Spleen (tissue), 11 donors: ENCODE measurements around the gene AK8. TPM values are rescaled to one million over a fixed set of nuclear protein-coding genes. Genes with fewer than 3 reads are reported as not detected.

Source experiments
- DNase-seq: peaks from one replicate; pipeline ENCODE4 v3.0.0-alpha.2; 2020
- H3K27ac ChIP-seq, 8 donors: fragments of 200-600 bp; sonication (generic) in 7 of 8; 1 replicate in 4 of 8; 2 replicates in 4 of 8; pipeline versions ENCODE4 v1.5.0 to v1.8.0; 2016 to 2021; ENCODE audit warnings: inconsistent platforms in 4 of 8, mild to moderate bottlenecking in 4 of 8, moderate library complexity in 1 of 8
- H3K27me3 ChIP-seq, 7 donors: fragments of 200-600 bp; sonication (generic) in 6 of 7; replicated peaks in 1 of 7; 1 replicate in 4 of 7; 2 replicates in 3 of 7; pipeline versions ENCODE4 v1.5.0 to v1.8.0; 2016 to 2021; ENCODE audit warnings: inconsistent platforms in 3 of 7, mild to moderate bottlenecking in 1 of 7
- H3K36me3 ChIP-seq, 6 donors: fragments of 200-600 bp; sonication (generic) in 5 of 6; 1 replicate in 4 of 6; 2 replicates in 2 of 6; pipeline versions ENCODE4 v1.5.0 to v1.8.0; 2016 to 2021; ENCODE audit warnings: inconsistent platforms in 2 of 6
- H3K4me1 ChIP-seq, 6 donors: fragments of 200-600 bp; sonication (generic) in 5 of 6; 1 replicate in 3 of 6; 2 replicates in 3 of 6; pipeline versions ENCODE4 v1.5.0 to v1.8.0; 2016 to 2021; ENCODE audit warnings: inconsistent platforms in 3 of 6
- H3K4me3 ChIP-seq, 8 donors: fragments of 200-600 bp; sonication (generic) in 7 of 8; 1 replicate in 4 of 8; 2 replicates in 4 of 8; pipeline versions ENCODE4 v1.5.0 to v1.8.0; 2016 to 2021; ENCODE audit warnings: inconsistent platforms in 4 of 8, mild to moderate bottlenecking in 4 of 8, moderate library complexity in 2 of 8
- H3K9me3 ChIP-seq, 8 donors: fragments of 200-600 bp; sonication (generic) in 7 of 8; 1 replicate in 4 of 8; 2 replicates in 4 of 8; pipeline versions ENCODE4 v1.5.0 to v1.8.0; 2016 to 2021; ENCODE audit warnings: inconsistent platforms in 4 of 8
- POLR2A ChIP-seq, 3 donors: fragments of 450-650 bp; IDR thresholded peaks; one replicate each; pipeline ENCODE4 v1.5.1; 2017; ENCODE audit warnings: antibody characterized with exemption in 3 of 3, mild to moderate bottlenecking in 1 of 3
- POLR2AphosphoS5 ChIP-seq, 3 donors: sonication (generic); formaldehyde crosslinking; IDR thresholded peaks; one replicate each; pipeline ENCODE4 v1.5.1; 2017; ENCODE audit warnings: antibody characterized with exemption in 3 of 3
- WGBS, 5 donors: extraction: QIAGEN DNeasy Blood & Tissue Kit in 3 of 5; methylation state at CpG; one replicate each; pipeline versions ENCODE4 v1.1.5 to v1.1.7; 2013 to 2018; 5-methylcytosine and 5-hydroxymethylcytosine counted together
- intact Hi-C: fragments of 100-400 bp; cut with DNase I; formaldehyde crosslinking; loops from one replicate; pipeline ENCODE4 v1.15.0; 2023; ENCODE audit warnings: low total_unique reads
- polyA plus RNA-seq, 3 donors: library from polyadenylated mRNA; stranded (reverse); fragments of 200-250 nt; gene quantifications; one replicate each; pipeline ENCODE4 v1.2.1, GENCODE V29; 2013
- total RNA-seq, 7 donors: library from RNA; depleted of rRNA in 3 of 7; stranded (reverse); fragments of >200 nt in 3 of 7; fragmentation: NEBNext Ultra II Directional in 4 of 7; extraction: Animal tissue kit (Norgen Biotek cat#: 25700) in 4 of 7; gene quantifications; one replicate each; pipeline versions ENCODE4 v1.1.0 to v1.2.1, GENCODE V29; 2016 to 2021
- TF ChIP-seq, protein P1 (sequence below), 11 experiments: fragments of 200-600 bp in 7 of 11; fragments of 450-650 bp in 4 of 11; sonication (generic) in 4 of 11; IDR thresholded peaks in 8 of 11; conservative IDR thresholded peaks in 3 of 11; 1 replicate in 7 of 11; 2 replicates in 4 of 11; pipeline versions ENCODE4 v1.4.0 to v1.8.0; 2016 to 2021; ENCODE audit warnings: antibody characterized with exemption in 11 of 11, inconsistent platforms in 4 of 11, mild to moderate bottlenecking in 1 of 11
- donor health status: healthy with polysubstance abuse.
- donor health status: DM: no; HTN: no; CAD: no; lungs with moderate emphysema.
- donor health status: DM: no; HTN: no; CAD: no.
- donor health status: Bipolar disorder and iron deficiency.
- donor health status: healthy.
- donor health status: DM: no; HTN: no; CAD: no.
- donor health status: DM: yes; HTN: yes; CAD: no.

The AK8 gene
- total and polyA plus RNA-seq, 10 donors = 0.22 to 1.8 (median 0.93) TPM

DNA sequence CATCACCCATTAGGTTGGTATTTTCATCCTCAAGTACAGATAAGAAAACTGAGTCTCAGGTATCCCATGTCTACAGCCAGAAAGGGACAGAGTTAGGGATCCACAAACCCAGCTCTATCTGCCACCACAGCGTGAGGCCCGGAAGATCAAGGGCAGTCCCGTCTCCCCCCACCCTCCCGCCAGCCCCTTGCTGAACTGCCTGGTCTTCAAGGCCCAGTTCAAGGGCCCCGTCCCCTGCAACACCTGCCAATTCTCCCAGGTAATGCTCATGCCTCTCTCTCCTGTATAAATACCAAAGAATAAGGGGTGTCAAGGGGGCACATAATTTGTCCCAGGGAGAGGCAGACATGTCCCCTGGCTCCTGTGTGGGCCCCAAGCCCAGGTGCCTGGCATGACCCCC lies 50.7 kb downstream of the AK8 start:
- peaks cover 0 to 3% (median 0%) of the 10 kb centered on the region in 6 donors for H3K36me3 ChIP-seq
- no peak for DNase-seq
- no peak overlapping the region for H3K27ac ChIP-seq
- no peaks in the 10 kb centered on the region for H3K4me1 ChIP-seq
- no peak overlapping the region for H3K4me3 ChIP-seq
- TF ChIP-seq, protein P1, sequence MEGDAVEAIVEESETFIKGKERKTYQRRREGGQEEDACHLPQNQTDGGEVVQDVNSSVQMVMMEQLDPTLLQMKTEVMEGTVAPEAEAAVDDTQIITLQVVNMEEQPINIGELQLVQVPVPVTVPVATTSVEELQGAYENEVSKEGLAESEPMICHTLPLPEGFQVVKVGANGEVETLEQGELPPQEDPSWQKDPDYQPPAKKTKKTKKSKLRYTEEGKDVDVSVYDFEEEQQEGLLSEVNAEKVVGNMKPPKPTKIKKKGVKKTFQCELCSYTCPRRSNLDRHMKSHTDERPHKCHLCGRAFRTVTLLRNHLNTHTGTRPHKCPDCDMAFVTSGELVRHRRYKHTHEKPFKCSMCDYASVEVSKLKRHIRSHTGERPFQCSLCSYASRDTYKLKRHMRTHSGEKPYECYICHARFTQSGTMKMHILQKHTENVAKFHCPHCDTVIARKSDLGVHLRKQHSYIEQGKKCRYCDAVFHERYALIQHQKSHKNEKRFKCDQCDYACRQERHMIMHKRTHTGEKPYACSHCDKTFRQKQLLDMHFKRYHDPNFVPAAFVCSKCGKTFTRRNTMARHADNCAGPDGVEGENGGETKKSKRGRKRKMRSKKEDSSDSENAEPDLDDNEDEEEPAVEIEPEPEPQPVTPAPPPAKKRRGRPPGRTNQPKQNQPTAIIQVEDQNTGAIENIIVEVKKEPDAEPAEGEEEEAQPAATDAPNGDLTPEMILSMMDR (IDR thresholded peaks at IDR 0.05 in 8 of 11, conservative IDR thresholded peaks at IDR 0.05 in 3 of 11) = no peak
- TF ChIP-seq POLR2AphosphoS5 (IDR thresholded peaks at IDR 0.05) (no peak), POLR2A (IDR thresholded peaks at IDR 0.05) (no peak)
- H3K27me3 ChIP-seq = peaks cover 0 to 9% (median 0%) of the 10 kb centered on the region in 7 donors
- intact Hi-C loops = no loop called here
- H3K9me3 ChIP-seq = no peaks in the 10 kb centered on the region
- WGBS, 5 donors = 89 to 98% (median 91%) methylated on average over 5 of the region's 5 CpGs

DNA sequence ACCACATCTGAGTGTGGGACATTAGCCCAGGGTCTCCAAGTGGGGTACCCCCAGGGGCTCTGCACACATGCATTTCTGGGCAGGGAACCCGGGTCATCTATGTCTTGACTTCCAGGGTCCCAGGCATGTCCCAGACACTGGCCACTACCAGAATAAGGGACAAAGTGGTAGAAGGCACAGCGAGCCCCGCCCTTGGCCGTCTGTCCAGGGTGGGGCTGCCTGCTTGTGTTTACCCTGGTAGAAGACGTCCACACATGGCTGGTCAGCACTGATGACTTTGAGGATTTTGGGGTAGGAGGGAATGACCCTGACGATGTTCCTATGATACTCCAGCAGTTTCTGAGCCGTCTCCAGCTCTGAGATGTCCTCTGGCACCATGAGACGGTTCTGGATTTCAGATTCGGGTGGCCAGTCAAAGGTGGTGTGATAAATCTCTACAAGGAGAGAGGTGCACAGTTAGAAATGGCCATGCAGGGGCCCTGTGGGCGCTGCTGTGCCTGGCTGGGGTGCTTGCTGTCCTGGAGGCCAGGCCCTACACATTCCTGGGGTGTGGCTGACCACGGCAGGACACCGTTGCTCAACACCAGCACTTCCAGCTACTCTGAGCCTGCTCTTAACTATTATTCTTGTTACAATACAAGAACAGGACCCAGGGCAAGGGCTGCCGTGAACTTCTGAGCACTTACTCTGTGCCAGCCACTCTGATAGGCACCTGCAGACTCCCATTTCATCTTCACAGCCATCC lies 51.3 kb downstream of the AK8 start:
- Histone ChIP-seq H3K4me1 (no peaks in the 10 kb centered on the region), H3K27me3 (peaks cover 0 to 9% (median 0%) of the 10 kb centered on the region in 7 donors), H3K4me3 (no peak overlapping the region), H3K36me3 (peaks cover 0 to 3% (median 0%) of the 10 kb centered on the region in 6 donors), H3K9me3 (no peaks in the 10 kb centered on the region), H3K27ac (no peak overlapping the region)
- WGBS, 5 donors = 80 to 89% (median 87%) methylated on average over 10 to 13 of the region's 13 CpGs
- DNase-seq = no peak
- intact Hi-C loops = no loop called here
- TF ChIP-seq POLR2AphosphoS5 (IDR thresholded peaks at IDR 0.05) (no peak), POLR2A (IDR thresholded peaks at IDR 0.05) (no peak)
- TF ChIP-seq, protein P1 (IDR thresholded peaks at IDR 0.05 in 8 of 11, conservative IDR thresholded peaks at IDR 0.05 in 3 of 11) = no peak

DNA sequence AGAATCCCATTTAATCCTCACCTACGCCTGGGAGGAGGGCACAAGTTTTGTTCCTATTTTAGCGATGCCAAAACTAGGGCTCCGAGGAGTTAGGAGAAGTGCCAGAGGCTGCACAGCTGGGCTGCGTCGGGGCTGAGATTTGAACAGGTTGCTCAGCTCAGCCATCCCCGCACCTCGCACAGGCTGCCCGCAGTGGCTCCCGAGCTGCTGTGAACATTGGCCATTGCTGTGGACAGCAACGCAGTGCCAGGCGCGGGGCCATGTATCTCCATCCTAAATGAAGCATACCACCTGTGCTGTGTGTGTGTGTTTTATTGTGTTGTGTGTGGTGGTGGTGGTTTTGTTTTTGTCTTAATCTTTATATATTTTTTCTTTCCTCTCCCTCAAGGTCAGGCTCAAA lies 52.0 kb downstream of the AK8 start:
- Histone ChIP-seq H3K27me3 (peaks cover 0 to 9% (median 0%) of the 10 kb centered on the region in 7 donors), H3K9me3 (no peaks in the 10 kb centered on the region), H3K27ac (no peak overlapping the region), H3K4me3 (no peak overlapping the region), H3K36me3 (peaks cover 0 to 3% (median 0%) of the 10 kb centered on the region in 6 donors), H3K4me1 (no peaks in the 10 kb centered on the region)
- intact Hi-C loops = no loop called here
- 89 to 93% (median 92%) methylated on average over 12 of the region's 12 CpGs for WGBS, 5 donors
- TF ChIP-seq POLR2AphosphoS5 (IDR thresholded peaks at IDR 0.05) (no peak), POLR2A (IDR thresholded peaks at IDR 0.05) (no peak)
- TF ChIP-seq, protein P1 (IDR thresholded peaks at IDR 0.05 in 8 of 11, conservative IDR thresholded peaks at IDR 0.05 in 3 of 11) = no peak
- no peak for DNase-seq

DNA sequence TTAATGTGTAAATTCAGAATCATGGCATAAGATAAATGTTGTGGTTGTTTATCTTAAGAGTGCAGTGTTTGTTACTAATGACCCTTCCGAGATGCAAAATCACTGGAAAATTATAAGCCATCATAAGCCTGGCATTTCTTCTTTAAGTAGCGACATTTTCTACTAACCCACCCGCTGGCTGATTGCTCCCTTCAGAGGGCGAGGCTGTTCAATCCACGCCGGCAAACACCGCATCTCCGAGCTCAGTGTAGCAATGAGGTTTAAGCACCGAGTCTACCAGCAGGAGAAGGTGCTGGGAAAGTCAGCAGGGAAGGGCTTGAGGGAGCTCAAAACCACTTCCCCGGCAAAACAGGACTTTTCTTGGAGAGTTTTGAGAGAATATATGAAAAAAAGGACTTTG lies 52.7 kb downstream of the AK8 start:
- Histone ChIP-seq H3K36me3 (peaks cover 0 to 3% (median 0%) of the 10 kb centered on the region in 6 donors), H3K4me3 (no peak overlapping the region), H3K9me3 (no peaks in the 10 kb centered on the region), H3K4me1 (no peaks in the 10 kb centered on the region), H3K27ac (no peak overlapping the region), H3K27me3 (peaks cover 0 to 15% (median 0%) of the 10 kb centered on the region in 7 donors)
- no peak for DNase-seq
- TF ChIP-seq, protein P1 (IDR thresholded peaks at IDR 0.05 in 8 of 11, conservative IDR thresholded peaks at IDR 0.05 in 3 of 11) = no peak
- TF ChIP-seq POLR2AphosphoS5 (IDR thresholded peaks at IDR 0.05) (no peak), POLR2A (IDR thresholded peaks at IDR 0.05) (no peak)
- intact Hi-C loops = no loop called here
- 73 to 86% (median 78%) methylated on average over 10 of the region's 10 CpGs for WGBS, 5 donors
